BE2C (cell line): ENCODE measurements around the gene HOXC10.

Source experiments
- DNase-seq: peaks from one replicate; pipeline ENCODE4 v3.0.0-alpha.2; 2020
- H3K27me3 ChIP-seq: fragments of 250-450 bp; sonication (Bioruptor Pico); 2 replicates; pipeline ENCODE4 v1.5.1; 2020; ENCODE audit warnings: mild to moderate bottlenecking
- H3K36me3 ChIP-seq: fragments of 250-450 bp; sonication (Bioruptor Pico); 2 replicates; pipeline ENCODE4 v1.5.1; 2020; ENCODE audit warnings: mild to moderate bottlenecking
- H3K4me1 ChIP-seq: fragments of 250-450 bp; sonication (Bioruptor Pico); 2 replicates; pipeline ENCODE4 v1.5.1; 2020
- H3K4me3 ChIP-seq: 2 replicates; pipeline ENCODE4 v1.5.1; 2011; ENCODE audit warnings: low read depth, low read length
- H3K9me3 ChIP-seq: fragments of 250-450 bp; sonication (Bioruptor Pico); 2 replicates; pipeline ENCODE4 v1.5.1; 2020
- CTCF ChIP-seq: IDR thresholded peaks from 2 replicates; pipeline ENCODE4 v1.5.1; 2012; ENCODE audit warnings: mild to moderate bottlenecking, low read depth, low read length

HOXC10 gene

GRCh38 chr12:54016478-54016964, 31.6 kb downstream of the HOXC10 start:
- H3K36me3 ChIP-seq: no peaks in the 10 kb centered on the region
- H3K27me3 ChIP-seq: no peaks in the 10 kb centered on the region
- H3K4me1 ChIP-seq: peaks cover 24% of the 10 kb centered on the region
- H3K4me3 ChIP-seq: peak overlapping the region; percentile 80
- peak; percentile 53 for DNase-seq
- TF ChIP-seq CTCF: no peak
- no peaks in the 10 kb centered on the region for H3K9me3 ChIP-seq

- peaks cover 30% of the 10 kb centered on the region for H3K4me1 ChIP-seq
- peak overlapping the region; percentile 80 for H3K4me3 ChIP-seq
- H3K27me3 ChIP-seq: no peaks in the 10 kb centered on the region
- H3K9me3 ChIP-seq: no peaks in the 10 kb centered on the region
- TF ChIP-seq CTCF: peak; percentile 20; the same call in 1 of the 2 replicates
- DNase-seq: peak; percentile 74
- H3K36me3 ChIP-seq: no peaks in the 10 kb centered on the region
Measured at GRCh38 chr12:54017027-54017788, 32.3 kb downstream of the HOXC10 start.

- H3K4me1 ChIP-seq: peaks cover 27% of the 10 kb centered on the region
Measured at GRCh38 chr12:54017878-54018467, 33.0 kb downstream of the HOXC10 start.

GRCh38 chr12:54018468-54018984, 33.6 kb downstream of the HOXC10 start:
- Histone ChIP-seq H3K36me3 (no peaks in the 10 kb centered on the region), H3K27me3 (no peaks in the 10 kb centered on the region), H3K4me1 (peaks cover 29% of the 10 kb centered on the region), H3K9me3 (no peaks in the 10 kb centered on the region), H3K4me3 (peak overlapping the region; percentile 80)
- peak; percentile 69 for DNase-seq
- TF ChIP-seq CTCF: no peak

More at GRCh38 chr12:54017878-54018467, 33.0 kb downstream of the HOXC10 start:
- no peaks in the 10 kb centered on the region for H3K9me3 ChIP-seq
- no peak for TF ChIP-seq CTCF
- no peaks in the 10 kb centered on the region for H3K27me3 ChIP-seq
- no peaks in the 10 kb centered on the region for H3K36me3 ChIP-seq
- peak overlapping the region; percentile 80 for H3K4me3 ChIP-seq
- peak; percentile 99 for DNase-seq

GRCh38 chr12:54019091-54019811, 34.3 kb downstream of the HOXC10 start:
- TF ChIP-seq CTCF: no peak
- peaks cover 36% of the 10 kb centered on the region for H3K4me1 ChIP-seq
- no peaks in the 10 kb centered on the region for H3K27me3 ChIP-seq
- no peaks in the 10 kb centered on the region for H3K9me3 ChIP-seq
- no peak for DNase-seq
- H3K4me3 ChIP-seq: peak overlapping the region; percentile 80
- no peaks in the 10 kb centered on the region for H3K36me3 ChIP-seq
